HepG2 (cell line): ENCODE data around the gene COG5. TPM values are rescaled to one million over a fixed set of nuclear protein-coding genes. Genes with fewer than 3 reads are reported as not detected.

Source experiments
- ATM ChIP-seq: fragments of 450-650 bp; IDR thresholded peaks from 2 replicates; pipeline ENCODE4 v1.7.1; 2017; ENCODE audit warnings: mild to moderate bottlenecking, borderline replicate concordance
- CBX5 ChIP-seq: sonication (generic); formaldehyde crosslinking; IDR thresholded peaks from 2 replicates; pipeline ENCODE4 v1.4.0; 2020; ENCODE audit warnings: missing genetic modification reagents, borderline replicate concordance
- HNF1A ChIP-seq, 2 experiments: sonication (generic) in 1 of 2; formaldehyde crosslinking in 1 of 2; IDR thresholded peaks; 2 replicates each; pipeline versions ENCODE4 v1.4.0 to v1.6.1; 2016 to 2020; ENCODE audit warnings: borderline replicate concordance in 1 of 2, low read depth in 1 of 2, mild to moderate bottlenecking in 1 of 2, missing genetic modification reagents in 1 of 2
- IKZF5 ChIP-seq: IDR thresholded peaks from 2 replicates; pipeline ENCODE4 v1.6.1; 2018; ENCODE audit warnings: missing genetic modification reagents, mild to moderate bottlenecking, missing compliant biosample characterization
- KDM3A ChIP-seq: IDR thresholded peaks from 2 replicates; pipeline ENCODE4 v1.6.1; 2018; ENCODE audit warnings: low read depth, missing compliant biosample characterization
- MAFG ChIP-seq: sonication (generic); formaldehyde crosslinking; IDR thresholded peaks from 2 replicates; pipeline ENCODE4 v1.5.1; 2020; ENCODE audit warnings: mild to moderate bottlenecking, missing genetic modification reagents
- MIXL1 ChIP-seq: IDR thresholded peaks from 2 replicates; pipeline ENCODE4 v1.6.1; 2016
- PITX1 ChIP-seq: sonication (generic); formaldehyde crosslinking; IDR thresholded peaks from 2 replicates; pipeline ENCODE4 v1.5.1; 2020; ENCODE audit warnings: mild to moderate bottlenecking, missing genetic modification reagents
- RBM39 ChIP-seq: fragments of 200-400 bp; formaldehyde crosslinking; IDR thresholded peaks from one replicate; pipeline ENCODE4 v1.6.1; 2018; ENCODE audit warnings: antibody characterized with exemption, mild to moderate bottlenecking, low read depth, low read length; ENCODE audit not compliant: poor library complexity, severe bottlenecking
- RXRB ChIP-seq: IDR thresholded peaks from 2 replicates; pipeline ENCODE4 v1.6.1; 2016; ENCODE audit warnings: borderline replicate concordance, missing genetic modification reagents, missing compliant biosample characterization
- SNAPC2 ChIP-seq: sonication (generic); formaldehyde crosslinking; IDR thresholded peaks from 2 replicates; pipeline ENCODE4 v1.8.1; 2022; ENCODE audit warnings: mild to moderate bottlenecking, missing genetic modification reagents
- SRSF9 ChIP-seq: fragments of 200-400 bp; formaldehyde crosslinking; IDR thresholded peaks from 2 replicates; pipeline ENCODE4 v1.6.1; 2018; ENCODE audit warnings: borderline replicate concordance, mild to moderate bottlenecking, low read depth, low read length; ENCODE audit not compliant: insufficient read depth, poor library complexity, severe bottlenecking
- ZBTB2 ChIP-seq: sonication (generic); formaldehyde crosslinking; IDR thresholded peaks from 2 replicates; pipeline ENCODE4 v1.8.0; 2022; ENCODE audit warnings: low read depth, missing genetic modification reagents
- ZBTB37 ChIP-seq: sonication (generic); formaldehyde crosslinking; IDR thresholded peaks from 2 replicates; pipeline ENCODE4 v1.4.0; 2020; ENCODE audit warnings: mild to moderate bottlenecking, missing genetic modification reagents
- ZIK1 ChIP-seq: sonication (generic); formaldehyde crosslinking; IDR thresholded peaks from 2 replicates; pipeline ENCODE4 v1.5.0; 2020; ENCODE audit warnings: mild to moderate bottlenecking, low read depth, missing genetic modification reagents, borderline replicate concordance
- ZKSCAN5 ChIP-seq: sonication (generic); formaldehyde crosslinking; IDR thresholded peaks from 2 replicates; pipeline ENCODE4 v1.5.1; 2020; ENCODE audit warnings: mild to moderate bottlenecking, missing genetic modification reagents
- ZNF263 ChIP-seq: sonication (generic); formaldehyde crosslinking; IDR thresholded peaks from 2 replicates; pipeline ENCODE4 v1.4.0; 2020; ENCODE audit warnings: missing genetic modification reagents
- ZNF350 ChIP-seq: sonication (generic); formaldehyde crosslinking; IDR thresholded peaks from 2 replicates; pipeline ENCODE4 v1.4.0; 2020; ENCODE audit warnings: mild to moderate bottlenecking, low read depth, missing genetic modification reagents, borderline replicate concordance
- ZNF510 ChIP-seq: sonication (generic); formaldehyde crosslinking; IDR thresholded peaks from 2 replicates; pipeline ENCODE4 v1.4.0; 2020; ENCODE audit warnings: low read depth, mild to moderate bottlenecking, missing genetic modification reagents
- ZNF577 ChIP-seq: sonication (generic); formaldehyde crosslinking; IDR thresholded peaks from 2 replicates; pipeline ENCODE4 v1.4.0; 2020; ENCODE audit warnings: mild to moderate bottlenecking, low read depth, missing genetic modification reagents, borderline replicate concordance
- polyA plus RNA-seq, 8 experiments: library from polyadenylated mRNA; depleted of rRNA in 3 of 8; stranded (reverse) in 7 of 8; unstranded in 1 of 8; fragments of >200 nt; fragmentation: Illumina TruSeq in 4 of 8; extraction: Trizol in 4 of 8; gene quantifications; 2 replicates each; pipeline versions ENCODE4 v1.2.1 to v1.2.3, GENCODE V29; 2011 to 2016; ENCODE audit warnings: low read depth in 4 of 8, missing spikeins in 1 of 8, mixed read lengths in 1 of 8; ENCODE audit not compliant: insufficient read depth in 1 of 8
- total RNA-seq, 5 experiments: library from RNA; depleted of rRNA; stranded (reverse); fragments of >200 nt; fragmentation: Illumina TruSeq; extraction: Trizol; gene quantifications; 2 replicates each; pipeline ENCODE4 v1.2.3, GENCODE V29; 2016; ENCODE audit warnings: low read depth in 1 of 5

Gene COG5
- total and polyA plus RNA-seq, 2 of the 13 experiments (the other 11 are each of a cell fraction or from before 2014, with no cell fraction given) = 20.4 to 31.3 TPM

- TF ChIP-seq MIXL1 (peak; percentile 51; the same call in 1 of the 2 replicates), SNAPC2 (CRISPR knock-in tag) (0 out of 2 replicates have a peak, but pooled peaks have one; percentile 58), HNF1A (IDR thresholded peaks at IDR 0.05; ENCODE audit: low read depth) (no peak), HNF1A (CRISPR knock-in tag; IDR thresholded peaks at IDR 0.05; ENCODE audit: borderline replicate concordance) (peak; percentile 46; the same call in 1 of the 2 replicates), ZBTB2 (CRISPR knock-in tag) (0 out of 2 replicates have a peak, but pooled peaks have one; percentile 33), SRSF9 (no peak), ZNF263 (CRISPR knock-in tag) (no peak), CBX5 (peak; percentile 63; the same call in 1 of the 2 replicates), KDM3A (CRISPR knock-in tag) (peak; percentile 64; the same call in 1 of the 2 replicates), ZKSCAN5 (CRISPR knock-in tag) (0 out of 2 replicates have a peak, but pooled peaks have one; percentile 30), RBM39 (peak; percentile 71), MAFG (CRISPR knock-in tag) (no peak), PITX1 (CRISPR knock-in tag) (peak; percentile 62; the same call in 1 of the 2 replicates), ATM (no peak), ZNF577 (no peak), ZBTB37 (no peak), ZNF350 (CRISPR knock-in tag) (peak; percentile 90), RXRB (CRISPR knock-in tag) (peak; percentile 70; the same call in 1 of the 2 replicates), IKZF5 (CRISPR knock-in tag) (peak; percentile 89), ZIK1 (no peak), ZNF510 (0 out of 2 replicates have a peak, but pooled peaks have one; percentile 49)
These were observed at the start of gene COG5, which contains the start of gene DUS4L (continued) for GRCh38 chr7:107563775-107564552.
